HUES64 (cell line): ENCODE measurements around the gene ZNF687.

ENCODE experiments used
- H3K27ac ChIP-seq: 2 replicates; pipeline ENCODE4 v1.7.0; 2013; ENCODE audit warnings: low read depth, low read length, inconsistent platforms
- H3K27me3 ChIP-seq: 2 replicates; pipeline ENCODE4 v1.6.1; 2013; ENCODE audit warnings: mild to moderate bottlenecking, low read length; ENCODE audit not compliant: insufficient read depth
- H3K36me3 ChIP-seq: 2 replicates; pipeline ENCODE4 v1.6.1; 2013; ENCODE audit warnings: mild to moderate bottlenecking, low read length; ENCODE audit not compliant: insufficient read depth
- H3K4me1 ChIP-seq: 2 replicates; pipeline ENCODE4 v1.6.1; 2013; ENCODE audit warnings: mild to moderate bottlenecking, low read length, moderate library complexity; ENCODE audit not compliant: insufficient read depth
- H3K4me3 ChIP-seq: 2 replicates; pipeline ENCODE4 v1.5.1; 2013; ENCODE audit warnings: mild to moderate bottlenecking, low read length, moderate library complexity
- H3K9ac ChIP-seq: 2 replicates; pipeline ENCODE4 v1.6.1; 2013; ENCODE audit warnings: mild to moderate bottlenecking, low read depth, low read length
- H3K9me3 ChIP-seq: 2 replicates; pipeline ENCODE4 v1.6.1; 2013; ENCODE audit warnings: low read depth, low read length; ENCODE audit not compliant: insufficient read depth
- WGBS: fragments of 150-250, 120-280 bp; methylation state at CpG from one replicate; pipeline ENCODE4 v1.1.7; 2013; ENCODE audit warnings: missing lambda C conversion rate; 5-methylcytosine and 5-hydroxymethylcytosine counted together

The ZNF687 gene

GRCh38 chr1:151314137-151314875 is 32.2 kb downstream of the ZNF687 start:
- Histone ChIP-seq H3K4me3 (no peak overlapping the region), H3K27me3 (no peaks in the 10 kb centered on the region), H3K36me3 (peaks cover 38% of the 10 kb centered on the region), H3K4me1 (peaks cover 23% of the 10 kb centered on the region), H3K27ac (no peak overlapping the region), H3K9me3 (no peaks in the 10 kb centered on the region), H3K9ac (no peak overlapping the region)
- 85% methylated on average over 2 of the region's 3 CpGs for WGBS

DNA sequence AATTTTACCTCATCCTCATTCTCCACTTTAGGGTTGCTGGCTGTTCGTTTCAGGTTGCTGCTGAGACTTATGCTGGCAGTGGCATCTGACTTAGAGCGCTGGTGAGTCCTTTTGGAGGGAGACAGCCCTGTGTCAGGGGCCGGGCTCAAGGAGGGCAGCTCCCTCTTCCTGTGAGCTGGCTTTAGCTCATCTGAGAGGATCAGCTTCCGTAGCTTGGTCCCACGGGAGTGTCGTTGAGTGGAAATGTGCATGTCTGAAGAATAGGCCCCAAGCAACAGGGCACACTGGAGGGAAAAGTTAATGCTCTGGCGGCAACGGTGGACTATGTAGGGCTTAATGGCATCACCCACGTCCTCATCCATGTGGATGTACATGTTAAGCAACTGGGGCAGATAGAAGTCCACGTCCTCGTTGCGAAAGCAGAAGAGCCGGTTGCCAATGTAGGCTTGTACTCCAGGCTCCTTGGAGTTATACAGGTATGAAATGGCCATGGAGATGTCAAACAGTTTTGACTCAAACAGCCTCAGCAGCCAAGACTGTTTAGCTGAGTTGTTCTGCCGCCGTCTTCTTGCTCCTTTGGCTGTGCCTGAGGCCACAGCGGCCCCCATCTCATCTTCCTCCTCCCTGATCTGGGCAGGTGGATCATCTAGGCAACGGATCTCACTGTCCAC is 33.6 kb downstream of the ZNF687 start:
- no peak overlapping the region for H3K9ac ChIP-seq
- H3K36me3 ChIP-seq, result peaks cover 45% of the 10 kb centered on the region
- H3K27ac ChIP-seq, result no peak overlapping the region
- H3K4me1 ChIP-seq, result peaks cover 11% of the 10 kb centered on the region; the same call in 1 of the 2 replicates
- H3K27me3 ChIP-seq, result no peaks in the 10 kb centered on the region
- no peaks in the 10 kb centered on the region for H3K9me3 ChIP-seq
- 96% methylated on average over 17 of the region's 17 CpGs for WGBS
- H3K4me3 ChIP-seq, result no peak overlapping the region

- H3K27me3 ChIP-seq, result no peaks in the 10 kb centered on the region
- H3K4me3 ChIP-seq, result no peak overlapping the region
- H3K4me1 ChIP-seq, result no peaks in the 10 kb centered on the region
- H3K9me3 ChIP-seq, result no peaks in the 10 kb centered on the region
- no peak overlapping the region for H3K9ac ChIP-seq
- H3K36me3 ChIP-seq, result peaks cover 54% of the 10 kb centered on the region
- 93% methylated on average over 3 of the region's 3 CpGs for WGBS
- H3K27ac ChIP-seq, result no peak overlapping the region
These were observed 36.9 kb downstream of the ZNF687 start for GRCh38 chr1:151318975-151319374.

- H3K27ac ChIP-seq, result no peak overlapping the region
- H3K27me3 ChIP-seq, result no peaks in the 10 kb centered on the region
- H3K9me3 ChIP-seq, result no peaks in the 10 kb centered on the region
- WGBS, result 95% methylated on average over 4 of the region's 4 CpGs
- no peak overlapping the region for H3K4me3 ChIP-seq
- 0 out of 2 replicates have a peak, but pooled peaks cover 4% of the 10 kb centered on the region for H3K4me1 ChIP-seq
- peaks cover 33% of the 10 kb centered on the region for H3K36me3 ChIP-seq
- no peak overlapping the region for H3K9ac ChIP-seq
These were observed 42.4 kb downstream of the ZNF687 start for GRCh38 chr1:151324390-151324930.

DNA sequence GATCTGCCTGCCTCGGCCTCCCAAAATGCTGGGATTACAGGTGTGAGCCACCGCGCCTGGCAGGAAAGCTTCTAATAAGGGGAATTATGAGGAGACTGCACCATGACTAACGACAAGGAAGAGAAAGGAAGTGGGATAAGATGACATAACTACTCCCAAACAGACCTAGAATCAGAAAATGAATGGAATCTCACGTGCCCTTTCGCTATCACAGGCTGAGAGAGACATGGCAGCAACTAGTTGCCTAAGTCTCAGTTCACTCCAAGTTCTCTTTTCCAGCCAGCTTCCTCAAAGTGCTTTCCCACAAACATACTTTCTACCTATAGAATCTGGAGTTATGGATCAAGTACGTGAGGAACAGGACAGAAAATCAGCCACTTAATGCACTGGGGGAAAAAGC is 43.1 kb downstream of the ZNF687 start:
- Histone ChIP-seq H3K4me1 (0 out of 2 replicates have a peak, but pooled peaks cover 4% of the 10 kb centered on the region), H3K9me3 (no peaks in the 10 kb centered on the region), H3K27ac (no peak overlapping the region), H3K36me3 (peaks cover 30% of the 10 kb centered on the region), H3K27me3 (no peaks in the 10 kb centered on the region), H3K4me3 (0 out of 2 replicates have a peak overlapping the region, but pooled peaks have one; percentile 12), H3K9ac (no peak overlapping the region)
- WGBS, result 93% methylated on average over 6 of the region's 7 CpGs

DNA sequence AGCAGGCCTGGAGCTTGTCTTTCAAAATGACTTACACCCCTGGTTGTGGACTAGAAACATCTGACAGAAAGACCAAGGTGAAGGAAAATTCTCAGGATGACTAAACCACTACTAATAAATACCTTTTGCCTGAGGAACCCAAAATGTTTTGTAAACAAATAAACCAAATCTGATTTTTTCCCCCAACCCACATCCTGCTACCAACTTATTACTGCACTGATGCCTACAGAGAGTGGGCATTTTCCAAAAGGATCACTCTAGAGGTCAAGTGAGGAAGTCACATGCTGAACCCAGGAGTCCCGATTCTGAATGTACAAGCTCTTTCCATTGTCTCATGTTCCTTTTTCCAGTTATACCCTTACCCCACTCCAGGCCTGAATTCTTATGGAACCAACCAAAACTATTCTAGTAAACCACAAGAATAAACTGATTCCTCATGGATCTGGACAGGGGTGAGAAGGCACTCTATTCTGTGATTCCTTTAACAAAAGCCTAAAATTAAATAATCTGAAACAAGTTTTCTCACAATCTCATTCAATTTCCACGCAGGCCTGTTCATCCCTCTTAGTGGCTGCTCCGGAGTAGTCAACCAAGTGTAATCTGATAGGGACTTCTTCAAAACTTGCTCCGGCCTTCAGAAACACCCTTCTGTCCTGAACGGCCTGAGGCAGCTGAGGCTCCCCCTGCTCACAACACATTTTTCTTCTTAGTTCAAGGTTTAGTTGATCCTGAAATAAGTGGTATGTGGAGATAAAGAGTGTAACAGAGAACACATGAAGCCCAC is 43.7 kb downstream of the ZNF687 start:
- Histone ChIP-seq H3K4me3 (peak overlapping the region; percentile 65), H3K36me3 (peaks cover 27% of the 10 kb centered on the region), H3K27me3 (no peaks in the 10 kb centered on the region), H3K4me1 (0 out of 2 replicates have a peak, but pooled peaks cover 4% of the 10 kb centered on the region), H3K27ac (no peak overlapping the region), H3K9me3 (no peaks in the 10 kb centered on the region), H3K9ac (no peak overlapping the region)
- 78% methylated on average over 5 of the region's 5 CpGs for WGBS

- H3K36me3 ChIP-seq, result peaks cover 24% of the 10 kb centered on the region
- no peak overlapping the region; the same call in 1 of the 2 replicates for H3K27ac ChIP-seq
- 7% methylated on average over 9 of the region's 12 CpGs for WGBS
- peak overlapping the region; percentile 65 for H3K4me3 ChIP-seq
- no peaks in the 10 kb centered on the region for H3K9me3 ChIP-seq
- peak overlapping the region; percentile 45 for H3K9ac ChIP-seq
- no peaks in the 10 kb centered on the region for H3K27me3 ChIP-seq
- 0 out of 2 replicates have a peak, but pooled peaks cover 4% of the 10 kb centered on the region for H3K4me1 ChIP-seq
These were observed 44.6 kb downstream of the ZNF687 start for GRCh38 chr1:151326619-151327222.

- Histone ChIP-seq H3K4me1 (0 out of 2 replicates have a peak, but pooled peaks cover 4% of the 10 kb centered on the region), H3K36me3 (peaks cover 18% of the 10 kb centered on the region), H3K27ac (peak within 1 kb of the TSS; percentile 77), H3K4me3 (peak within 1 kb of the TSS; percentile 65), H3K9ac (peak within 1 kb of the TSS; percentile 95), H3K27me3 (no peaks in the 10 kb centered on the region), H3K9me3 (no peaks in the 10 kb centered on the region)
- WGBS, result under 1% methylated on average over 40 of the region's 40 CpGs
These were observed 45.3 kb downstream of the ZNF687 start, which contains the start of gene PI4KB for GRCh38 chr1:151327223-151327902. TSS of gene PI4KB (minus strand) at chr1:151327416. CDS start at chr1:151316481, 10,935 bp downstream.

DNA sequence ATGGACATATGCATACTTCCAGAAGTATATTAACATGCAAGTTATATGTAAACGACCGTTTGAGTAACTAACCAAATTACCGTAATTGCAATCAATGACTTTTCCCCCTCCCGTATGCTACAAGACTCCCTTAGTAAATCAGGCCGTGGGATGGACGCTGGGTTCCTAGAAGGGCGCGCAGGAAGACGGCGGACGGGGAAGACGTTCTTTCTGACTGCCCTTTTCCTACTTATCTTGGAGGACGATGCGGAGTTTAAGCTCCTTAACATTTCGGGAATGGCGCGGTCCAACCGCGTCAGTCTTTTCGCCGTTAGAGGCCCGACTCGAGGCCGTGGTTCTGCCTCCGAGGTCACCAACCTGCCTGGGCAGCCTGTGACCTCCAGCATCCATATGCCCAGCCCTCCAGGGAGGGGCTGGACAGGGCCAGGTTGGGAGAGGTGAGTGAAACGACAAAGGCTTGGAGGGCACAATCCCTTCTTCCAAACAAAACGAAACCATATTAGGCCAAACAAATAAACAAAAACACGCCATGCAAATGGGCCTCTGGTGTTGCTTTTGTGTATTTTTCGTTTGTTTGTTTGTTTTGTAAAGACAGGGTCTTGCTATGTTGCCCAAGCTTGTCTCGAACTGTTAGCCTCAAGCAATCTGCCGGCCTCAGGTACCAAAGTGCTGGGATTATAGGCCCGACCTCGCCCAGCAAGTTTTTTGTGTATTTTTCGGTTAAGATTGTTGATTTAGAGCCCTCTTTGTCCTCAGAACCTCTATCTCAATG is 46.0 kb downstream of the ZNF687 start:
- Histone ChIP-seq H3K9me3 (no peaks in the 10 kb centered on the region), H3K9ac (peak overlapping the region; percentile 95), H3K27me3 (no peaks in the 10 kb centered on the region), H3K4me1 (0 out of 2 replicates have a peak, but pooled peaks cover 4% of the 10 kb centered on the region), H3K27ac (peak overlapping the region; percentile 52), H3K36me3 (peaks cover 13% of the 10 kb centered on the region), H3K4me3 (peak overlapping the region; percentile 65)
- WGBS, result 20% methylated on average over 33 of the region's 34 CpGs
